Fibroblast of villous mesenchyme (primary cell): ENCODE data around the gene UPK1B. TPM values are rescaled to one million over a fixed set of nuclear protein-coding genes. Genes with fewer than 3 reads are reported as not detected.
A peak's percentile ranks its signal among the peaks of the same experiment; 100 is the strongest.

Experiments used
- DNase-seq: peaks from one replicate; pipeline ENCODE4 v3.0.0-alpha.2; 2010; ENCODE audit warnings: low read depth
- H3K4me3 ChIP-seq: 2 replicates; pipeline ENCODE4 v1.5.1; 2011; ENCODE audit warnings: low read depth, mild to moderate bottlenecking, low read length
- total RNA-seq: library from RNA; depleted of rRNA; stranded (reverse); fragments of >200 nt; gene quantifications from 2 replicates; pipeline ENCODE4 v1.2.3, GENCODE V29; 2012
- TF ChIP-seq, protein P1 (sequence below): IDR thresholded peaks from 2 replicates; pipeline ENCODE4 v1.5.1; 2012; ENCODE audit warnings: low read depth, mild to moderate bottlenecking, low read length; ENCODE audit not compliant: insufficient read depth

UPK1B gene
- total RNA-seq, 1 donor: 2.2 TPM

DNA sequence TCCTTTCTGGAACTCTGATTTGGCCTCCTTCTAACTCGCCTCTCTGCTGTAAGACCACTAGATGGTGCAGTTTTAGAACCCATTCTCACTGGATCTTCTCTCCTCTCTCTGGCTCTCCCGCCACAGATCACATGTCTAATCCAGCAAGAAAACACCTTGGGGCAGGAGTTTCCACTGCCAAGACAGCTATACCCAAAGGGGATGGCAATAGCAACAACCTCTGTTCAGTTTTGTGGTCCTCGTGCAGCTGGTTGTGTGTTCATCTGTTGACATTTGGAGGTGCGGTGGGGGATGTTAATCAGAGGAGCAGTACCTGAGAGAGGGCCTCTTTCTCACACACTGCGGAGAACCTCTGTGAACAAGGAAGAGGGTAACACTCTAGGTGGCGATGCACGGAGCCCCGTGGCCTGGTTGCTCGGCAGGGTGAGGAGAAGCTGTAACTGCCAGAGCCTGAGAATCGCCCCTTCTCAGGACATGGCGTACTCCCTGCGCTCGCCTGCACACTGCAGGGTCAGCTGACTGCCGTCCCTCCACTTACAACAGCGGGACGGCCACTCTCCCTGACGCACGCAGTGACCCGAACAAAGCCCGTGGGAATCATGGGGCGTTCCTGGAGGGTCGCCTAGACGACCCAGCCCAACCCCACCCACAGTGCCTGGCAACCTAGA, 27.8 kb upstream of the UPK1B start, which contains the start of gene TEX55:
Gene TEX55, plus strand, starts transcription at position 666 of the 668 bp plus-strand sequence. CDS start 25 bp downstream, outside the sequence.
- TF ChIP-seq, protein P1, sequence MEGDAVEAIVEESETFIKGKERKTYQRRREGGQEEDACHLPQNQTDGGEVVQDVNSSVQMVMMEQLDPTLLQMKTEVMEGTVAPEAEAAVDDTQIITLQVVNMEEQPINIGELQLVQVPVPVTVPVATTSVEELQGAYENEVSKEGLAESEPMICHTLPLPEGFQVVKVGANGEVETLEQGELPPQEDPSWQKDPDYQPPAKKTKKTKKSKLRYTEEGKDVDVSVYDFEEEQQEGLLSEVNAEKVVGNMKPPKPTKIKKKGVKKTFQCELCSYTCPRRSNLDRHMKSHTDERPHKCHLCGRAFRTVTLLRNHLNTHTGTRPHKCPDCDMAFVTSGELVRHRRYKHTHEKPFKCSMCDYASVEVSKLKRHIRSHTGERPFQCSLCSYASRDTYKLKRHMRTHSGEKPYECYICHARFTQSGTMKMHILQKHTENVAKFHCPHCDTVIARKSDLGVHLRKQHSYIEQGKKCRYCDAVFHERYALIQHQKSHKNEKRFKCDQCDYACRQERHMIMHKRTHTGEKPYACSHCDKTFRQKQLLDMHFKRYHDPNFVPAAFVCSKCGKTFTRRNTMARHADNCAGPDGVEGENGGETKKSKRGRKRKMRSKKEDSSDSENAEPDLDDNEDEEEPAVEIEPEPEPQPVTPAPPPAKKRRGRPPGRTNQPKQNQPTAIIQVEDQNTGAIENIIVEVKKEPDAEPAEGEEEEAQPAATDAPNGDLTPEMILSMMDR: peak; percentile 77
- peak; percentile 54 for DNase-seq
- H3K4me3 ChIP-seq: no peak within 1 kb of the TSS

DNA sequence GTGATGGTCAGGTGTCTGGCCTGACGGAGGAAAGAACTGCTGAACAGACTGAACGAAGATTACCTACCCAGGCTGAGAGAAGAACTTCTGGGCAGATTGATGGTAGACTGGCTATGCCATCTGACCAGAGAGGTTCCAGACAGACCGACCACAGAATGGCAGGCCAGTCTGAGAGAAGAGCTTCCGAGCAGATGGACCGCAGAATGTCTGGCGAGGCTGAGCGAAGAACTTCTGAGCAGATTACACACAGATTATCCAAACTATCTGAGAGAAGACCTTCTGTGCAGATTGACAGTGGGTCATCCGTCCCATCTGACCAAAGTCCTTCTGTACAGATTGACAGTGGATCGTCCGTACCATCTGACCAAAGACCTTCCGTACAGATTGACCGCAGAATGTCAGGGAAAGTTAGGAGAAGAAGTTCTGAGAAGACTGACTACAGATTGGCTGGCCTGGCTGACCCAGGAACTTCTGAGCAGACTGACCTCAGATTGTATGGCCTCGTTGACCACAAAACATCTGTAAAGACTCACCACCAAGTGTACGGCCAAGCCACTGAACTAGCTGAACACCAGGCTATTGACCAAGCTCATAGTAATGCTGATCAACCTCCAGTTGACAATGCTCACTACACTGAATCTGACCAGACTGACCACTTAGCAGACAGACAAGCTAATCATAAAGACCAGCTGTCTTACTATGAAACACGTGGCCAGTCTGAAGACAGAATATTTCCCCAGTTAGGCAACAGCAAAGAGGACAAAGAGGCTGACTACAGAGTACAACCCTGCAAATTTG, 26.6 kb upstream of the UPK1B start:
- TF ChIP-seq, protein P1: no peak
- DNase-seq: no peak
- no peak overlapping the region for H3K4me3 ChIP-seq

DNA sequence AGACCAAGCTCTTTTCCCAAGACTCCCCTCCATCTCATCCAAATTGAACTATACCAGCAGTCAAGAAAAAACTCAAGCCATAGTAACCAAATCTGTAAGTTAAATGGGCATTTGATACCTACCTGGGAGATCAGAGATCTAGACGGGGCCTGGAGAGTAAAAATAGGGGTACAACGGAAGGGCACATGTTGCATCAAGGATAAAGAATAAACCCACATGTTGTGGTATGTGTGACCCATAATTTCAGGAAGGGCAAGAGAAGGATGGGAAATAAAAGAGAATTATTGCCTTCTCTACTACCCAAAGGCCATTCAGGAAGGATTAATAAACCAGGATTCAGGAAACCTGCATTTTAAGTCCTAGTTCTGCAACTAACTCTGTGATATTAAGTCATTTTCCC, 25.9 kb upstream of the UPK1B start:
- no peak for DNase-seq
- no peak overlapping the region for H3K4me3 ChIP-seq
- TF ChIP-seq, protein P1: no peak

DNA sequence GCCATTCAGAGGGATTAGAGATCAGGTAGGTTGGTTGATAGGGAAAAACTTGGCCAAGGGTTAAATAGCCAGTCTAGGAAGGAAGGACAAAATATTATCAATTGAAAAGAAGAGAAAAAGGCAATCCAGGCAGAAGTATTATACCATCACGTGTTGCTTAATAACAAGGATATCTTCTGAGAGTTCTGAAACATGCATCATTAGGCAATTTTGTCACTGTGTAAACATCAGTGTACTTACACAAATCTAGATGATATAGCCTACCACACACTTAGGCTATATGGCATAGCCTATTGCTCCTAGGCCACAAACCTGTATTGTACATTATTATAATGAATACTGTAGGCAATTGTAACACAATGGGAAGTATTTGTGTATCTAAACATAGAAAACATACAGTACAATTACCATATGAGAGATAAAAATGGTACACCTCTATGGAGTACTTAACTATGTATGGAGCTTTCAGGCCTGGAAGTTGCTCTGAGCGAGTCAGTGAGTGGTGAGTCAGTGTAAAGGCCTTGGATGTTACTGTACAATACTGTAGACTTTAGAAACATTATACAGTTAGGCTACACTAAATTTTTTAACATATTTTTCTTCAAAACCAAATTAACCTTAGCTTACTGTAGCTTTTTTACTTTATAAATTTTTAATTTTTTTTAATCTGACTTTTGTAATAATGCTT, 24.8 kb upstream of the UPK1B start:
- peak; percentile 5 for DNase-seq
- TF ChIP-seq, protein P1: no peak
- no peak overlapping the region for H3K4me3 ChIP-seq

DNA sequence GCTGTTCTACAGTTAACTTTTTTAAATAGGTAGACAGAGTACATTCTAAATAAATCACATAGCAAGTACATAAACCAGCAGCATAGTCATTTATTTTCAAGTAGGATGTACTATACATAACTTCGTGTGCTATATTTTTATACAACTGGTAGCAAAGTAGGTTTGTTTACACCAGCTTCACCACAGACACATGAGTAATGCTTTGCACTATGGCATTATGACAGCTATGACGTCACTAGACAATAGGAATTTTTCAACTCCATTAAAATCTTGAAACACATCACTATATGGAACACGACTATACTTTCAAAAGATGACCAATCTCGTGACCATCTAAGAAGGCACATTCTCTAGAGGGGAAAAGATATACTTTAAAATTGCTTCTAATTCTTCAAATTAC, 23.9 kb upstream of the UPK1B start:
- TF ChIP-seq, protein P1: no peak
- H3K4me3 ChIP-seq: no peak overlapping the region
- peak; percentile 59 for DNase-seq

DNA sequence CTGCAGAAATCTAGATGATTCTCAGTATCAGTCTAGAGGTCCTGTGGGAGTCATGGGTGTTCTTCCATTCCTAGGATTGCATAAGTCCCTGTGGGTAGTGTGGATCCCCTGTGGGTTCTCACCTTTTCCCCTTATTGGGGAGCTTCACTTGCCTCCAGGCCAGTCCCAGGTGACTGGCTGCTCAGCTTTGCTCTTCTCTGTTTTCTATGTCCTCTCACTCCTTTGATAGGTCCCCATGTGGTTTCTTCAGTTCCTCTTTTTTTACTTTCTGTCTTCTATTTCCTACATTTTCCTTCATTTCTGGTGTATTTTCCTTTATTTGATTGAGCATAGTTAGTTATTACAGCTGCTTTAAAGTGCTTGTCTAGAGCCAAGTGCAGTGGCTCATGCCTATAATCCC, 16.5 kb upstream of the UPK1B start:
- TF ChIP-seq, protein P1: no peak
- no peak for DNase-seq
- no peak overlapping the region for H3K4me3 ChIP-seq
